ENCODE results near the gene PPIC.

The PPIC gene

DNA sequence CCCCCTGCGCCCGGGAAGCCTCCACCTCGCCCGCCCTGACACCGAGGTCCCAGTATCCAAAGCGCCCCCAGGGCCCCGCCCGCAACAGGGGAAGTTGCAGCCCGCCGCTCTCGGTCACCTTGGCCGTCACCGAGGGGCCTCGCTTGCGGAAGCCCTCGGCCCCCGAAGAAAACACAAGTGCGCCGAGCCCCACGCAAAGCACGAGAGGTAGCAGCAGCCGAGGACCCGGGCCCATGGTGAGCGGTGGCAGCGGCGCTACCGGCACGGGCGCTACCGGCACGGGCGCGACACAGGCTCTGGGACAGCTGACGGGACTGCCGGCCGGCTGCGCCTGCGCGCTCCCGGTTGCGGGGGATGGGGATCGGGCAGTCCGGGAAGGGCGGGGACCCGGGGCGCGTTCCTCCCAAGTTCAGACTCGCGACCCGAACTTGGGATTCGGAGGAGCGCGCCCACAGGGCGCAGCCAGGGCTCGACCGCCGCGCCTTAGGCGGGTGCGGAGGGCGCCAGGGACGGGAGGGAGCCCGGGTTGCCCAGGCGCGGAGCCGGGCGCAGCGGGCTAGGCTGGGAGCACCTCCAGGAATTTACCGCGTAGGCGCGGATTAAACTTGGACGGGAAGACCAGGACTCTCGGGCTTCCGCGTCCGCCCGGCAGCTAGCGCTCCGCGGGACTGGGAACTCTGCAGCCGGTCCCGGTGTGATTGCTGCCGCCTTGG, at the start of gene PPIC:
TSS of gene PPIC (minus strand) at position 335 of the 713 bp plus-strand sequence. CDS start at position 235, 100 bp downstream.
- DNase-seq (ENCODE audit: low spot score): peak; percentile 93
- TF ChIP-seq, protein P1, sequence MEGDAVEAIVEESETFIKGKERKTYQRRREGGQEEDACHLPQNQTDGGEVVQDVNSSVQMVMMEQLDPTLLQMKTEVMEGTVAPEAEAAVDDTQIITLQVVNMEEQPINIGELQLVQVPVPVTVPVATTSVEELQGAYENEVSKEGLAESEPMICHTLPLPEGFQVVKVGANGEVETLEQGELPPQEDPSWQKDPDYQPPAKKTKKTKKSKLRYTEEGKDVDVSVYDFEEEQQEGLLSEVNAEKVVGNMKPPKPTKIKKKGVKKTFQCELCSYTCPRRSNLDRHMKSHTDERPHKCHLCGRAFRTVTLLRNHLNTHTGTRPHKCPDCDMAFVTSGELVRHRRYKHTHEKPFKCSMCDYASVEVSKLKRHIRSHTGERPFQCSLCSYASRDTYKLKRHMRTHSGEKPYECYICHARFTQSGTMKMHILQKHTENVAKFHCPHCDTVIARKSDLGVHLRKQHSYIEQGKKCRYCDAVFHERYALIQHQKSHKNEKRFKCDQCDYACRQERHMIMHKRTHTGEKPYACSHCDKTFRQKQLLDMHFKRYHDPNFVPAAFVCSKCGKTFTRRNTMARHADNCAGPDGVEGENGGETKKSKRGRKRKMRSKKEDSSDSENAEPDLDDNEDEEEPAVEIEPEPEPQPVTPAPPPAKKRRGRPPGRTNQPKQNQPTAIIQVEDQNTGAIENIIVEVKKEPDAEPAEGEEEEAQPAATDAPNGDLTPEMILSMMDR (conservative IDR thresholded peaks at IDR 0.05; ENCODE audit: low read depth): no peak
- ChIA-PET CTCF (interaction anchor here (0.8 kb wide), 1 partner anchor 309 kb away, joined by 4 read pairs; no protein-coding TSS in a partner anchor), POLR2A (ENCODE audit: low non-redundant PET) (no interaction called here)
- H3K27ac ChIP-seq: peak within 1 kb of the TSS; percentile 79

DNA sequence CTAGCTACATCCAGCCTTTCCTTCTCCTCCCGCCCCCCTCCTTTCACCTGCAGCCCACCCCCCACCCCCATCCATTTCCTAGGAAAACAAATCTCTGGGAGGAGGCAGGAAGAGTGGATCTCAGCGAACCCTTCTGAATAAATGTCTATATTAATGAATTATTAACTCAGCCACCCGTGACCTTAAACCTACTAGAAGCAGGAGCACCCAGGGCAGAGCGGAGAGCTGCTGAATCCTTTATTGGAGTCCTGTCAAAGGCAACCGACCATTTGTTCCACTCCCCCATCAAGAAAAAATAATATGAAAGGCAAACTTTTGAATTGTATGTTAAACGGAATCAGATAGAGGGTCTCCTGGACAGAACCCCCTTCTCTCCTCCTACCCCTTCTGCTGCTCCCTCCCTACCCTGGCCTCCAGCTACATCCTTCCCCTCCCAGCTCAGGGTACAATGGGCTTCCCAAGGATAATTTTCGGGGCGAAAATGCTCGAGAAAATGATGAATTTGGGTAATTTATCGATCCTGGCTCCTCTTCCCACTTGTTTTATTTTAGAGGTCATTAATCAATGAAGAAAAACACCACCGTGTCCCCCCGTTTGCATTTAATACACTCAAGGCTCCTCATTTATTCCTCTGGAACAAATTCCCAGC, 49.2 kb upstream of the PPIC start:
- ChIA-PET CTCF (no interaction called here), POLR2A (ENCODE audit: low non-redundant PET) (no interaction called here)
- no peak overlapping the region for H3K27ac ChIP-seq
- TF ChIP-seq, protein P1 (conservative IDR thresholded peaks at IDR 0.05; ENCODE audit: low read depth): no peak
- DNase-seq (ENCODE audit: low spot score): no peak

DNA sequence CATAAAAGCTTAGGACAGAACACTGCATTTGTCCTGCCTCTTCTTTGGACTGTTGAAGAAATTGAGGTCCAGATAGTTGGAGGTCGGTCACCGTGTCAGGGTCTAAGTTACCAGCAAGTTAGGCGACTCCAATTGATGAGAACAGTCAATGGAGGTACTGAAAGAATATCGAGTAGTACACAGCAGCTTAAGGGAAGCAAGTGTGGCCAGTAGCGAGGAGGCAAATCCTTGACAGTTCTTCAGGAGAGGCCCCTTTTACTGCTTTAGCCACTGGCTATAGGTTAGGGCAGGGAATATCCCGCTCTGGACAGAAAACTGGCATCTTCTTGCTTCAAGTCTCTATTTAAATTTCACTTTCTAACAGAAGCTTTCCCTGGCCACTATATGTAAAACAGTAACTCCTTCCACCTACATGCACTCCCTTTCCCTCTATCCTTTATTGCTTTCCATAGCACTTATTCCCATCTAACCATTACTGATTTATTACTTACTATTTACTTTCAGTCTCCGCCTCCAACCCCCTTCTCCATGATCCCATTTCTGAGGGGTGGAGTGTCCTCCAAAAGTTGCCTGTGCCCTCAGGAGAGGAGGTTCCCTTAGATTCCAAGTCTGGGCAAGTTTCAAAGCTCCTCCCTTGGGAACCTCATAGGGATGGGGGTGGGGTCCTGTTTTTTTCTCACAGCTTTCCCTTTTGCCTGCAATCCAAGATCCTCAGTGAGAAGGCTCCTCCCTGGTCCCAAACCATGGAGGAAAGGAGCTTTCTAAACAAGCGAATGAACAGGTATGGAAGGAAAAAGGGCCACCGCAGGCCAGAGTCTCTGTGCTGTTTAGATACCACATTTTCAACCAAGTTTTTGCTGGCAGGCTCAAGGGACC, 48.4 kb upstream of the PPIC start:
- CTCF ChIA-PET: interaction anchor here (0.6 kb wide), 1 partner anchor 66 kb away, joined by 4 read pairs; no protein-coding TSS in a partner anchor
- TF ChIP-seq, protein P1 (conservative IDR thresholded peaks at IDR 0.05; ENCODE audit: low read depth): no peak
- no peak for DNase-seq (ENCODE audit: low spot score)
- no peak overlapping the region for H3K27ac ChIP-seq
- POLR2A ChIA-PET (ENCODE audit: low non-redundant PET): no interaction called here

DNA sequence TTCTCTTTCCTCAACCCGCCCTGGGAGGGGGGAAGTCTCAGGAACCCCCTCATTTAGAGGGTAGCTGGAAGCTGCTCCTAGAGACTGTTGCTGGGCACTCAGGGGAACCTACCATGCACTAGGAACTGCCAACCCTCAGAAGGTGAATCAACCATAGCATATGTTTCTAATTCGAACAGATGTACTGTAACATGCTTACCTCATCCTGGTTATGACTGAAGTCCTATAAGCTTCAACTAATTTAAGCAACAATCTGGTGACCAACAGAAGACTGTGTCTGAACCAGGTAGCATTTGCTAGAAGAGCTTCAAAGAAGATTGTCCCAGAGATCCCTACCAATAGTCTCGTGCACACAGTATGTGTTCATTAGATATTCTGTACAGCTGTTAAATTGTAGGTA, 46.8 kb upstream of the PPIC start:
- CTCF ChIA-PET: interaction anchor here (0.5 to 0.6 kb wide), 2 partner anchors 20 to 113 kb away, joined by 3 to 4 read pairs; no protein-coding TSS in a partner anchor
- POLR2A ChIA-PET (ENCODE audit: low non-redundant PET): no interaction called here
- no peak for DNase-seq (ENCODE audit: low spot score)

DNA sequence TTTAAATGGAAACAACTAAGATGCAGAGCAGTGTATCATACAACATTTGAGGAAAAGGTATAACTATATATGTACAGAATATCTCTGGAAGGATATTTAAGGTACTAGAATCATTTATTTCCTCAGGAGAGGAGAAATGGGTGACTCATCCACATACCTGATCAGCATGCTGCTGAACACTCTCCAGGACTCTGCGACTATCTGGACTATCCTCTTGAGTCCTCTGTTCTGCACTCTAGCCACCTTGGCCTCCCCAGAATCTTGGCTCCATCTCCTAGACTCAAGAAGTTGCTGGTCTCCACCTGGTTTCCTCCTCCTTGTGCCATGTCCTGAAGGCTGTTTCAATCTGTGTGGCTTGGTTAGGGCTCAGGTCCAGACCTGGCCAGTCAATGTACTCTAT, 43.7 kb upstream of the PPIC start:
- H3K27ac ChIP-seq: no peak overlapping the region
- TF ChIP-seq, protein P1 (conservative IDR thresholded peaks at IDR 0.05; ENCODE audit: low read depth): no peak
- ChIA-PET CTCF (interaction anchor here (0.7 to 1.3 kb wide), 2 partner anchors 16 to 20 kb away, joined by 4 to 5 read pairs; no protein-coding TSS in a partner anchor), POLR2A (ENCODE audit: low non-redundant PET) (no interaction called here)
- no peak for DNase-seq (ENCODE audit: low spot score)

More for the DNA sequence above, 46.8 kb upstream of the PPIC start:
- TF ChIP-seq, protein P1 (conservative IDR thresholded peaks at IDR 0.05; ENCODE audit: low read depth): no peak
- H3K27ac ChIP-seq: no peak overlapping the region
